ENCODE data around the gene MGLL.

GRCh38 chr3:127694467-127695215 is 127.7 kb downstream of the MGLL start:
- TF ChIP-seq ZFX (IDR thresholded peaks at IDR 0.05) (no peak), CTCF (conservative IDR thresholded peaks at IDR 0.05) (peak; percentile 84)

Data from C4-2B (cell line).